Motor neuron (in vitro differentiated cells): ENCODE results near the gene HAS3. TPM values are rescaled to one million over a fixed set of nuclear protein-coding genes. Genes with fewer than 3 reads are reported as not detected.

Experiments used
- total RNA-seq, 8 experiments: library from RNA; unstranded; fragments of 300-600 nt; gene quantifications; 2 replicates each; pipeline versions ENCODE4 v1.2.3 to v1.2.4, GENCODE V29; 2022

HAS3 gene
- total RNA-seq, 8 experiments from 2014 or later, result 1.0 to 38.8 (median 2.5) TPM

Other genes starting within 250 kb of the HAS3 start
- 100 to 1,000 TPM in 1 of 8 experiments, 10 to 100 TPM in 7; 29.4 to 111 (median 54.2) TPM for gene CHTF8, start 26.9 kb downstream of the HAS3 start, total RNA-seq
- 10 to 100 TPM; 13.3 to 71.5 (median 24.4) TPM for gene UTP4, start 27.0 kb downstream of the HAS3 start, total RNA-seq
- gene SNTB2, start 81.5 kb downstream of the HAS3 start, total RNA-seq, result 10 to 100 TPM in 3 of 8 experiments, 1 to 10 TPM in 5; 4.7 to 34.7 (median 9.2) TPM
- 10 to 100 TPM; 28.3 to 51.8 (median 42.8) TPM for gene VPS4A, start 205.7 kb downstream of the HAS3 start, total RNA-seq
- gene PDF, start 224.9 kb downstream of the HAS3 start, total RNA-seq, result 10 to 100 TPM in 1 of 8 experiments, 1 to 10 TPM in 7; 3.0 to 12.8 (median 5.8) TPM
- 10 to 100 TPM; 20.8 to 46.9 (median 28.0) TPM for gene COG8, start 233.9 kb downstream of the HAS3 start, total RNA-seq
- gene NIP7, start 234.1 kb downstream of the HAS3 start, total RNA-seq, result 10 to 100 TPM; 10.2 to 44.6 (median 22.4) TPM
- gene TMED6, start 246.1 kb downstream of the HAS3 start, total RNA-seq, result 1 to 10 TPM in 3 of 8 experiments, under 1 TPM in 5; 0.33 to 3.8 (median 0.79) TPM